Retina (tissue), 1 donor: Measurements from ENCODE around the gene ZNF132.
"Not testable (repeated sequence)": the region's sequence is repeated elsewhere in the genome, so short reads cannot be mapped to it uniquely, and the experiment has no call there.

Experiments
- DNase-seq: peaks from one replicate; pipeline ENCODE4 v3.0.0-alpha.2; 2016

The ZNF132 gene

DNA sequence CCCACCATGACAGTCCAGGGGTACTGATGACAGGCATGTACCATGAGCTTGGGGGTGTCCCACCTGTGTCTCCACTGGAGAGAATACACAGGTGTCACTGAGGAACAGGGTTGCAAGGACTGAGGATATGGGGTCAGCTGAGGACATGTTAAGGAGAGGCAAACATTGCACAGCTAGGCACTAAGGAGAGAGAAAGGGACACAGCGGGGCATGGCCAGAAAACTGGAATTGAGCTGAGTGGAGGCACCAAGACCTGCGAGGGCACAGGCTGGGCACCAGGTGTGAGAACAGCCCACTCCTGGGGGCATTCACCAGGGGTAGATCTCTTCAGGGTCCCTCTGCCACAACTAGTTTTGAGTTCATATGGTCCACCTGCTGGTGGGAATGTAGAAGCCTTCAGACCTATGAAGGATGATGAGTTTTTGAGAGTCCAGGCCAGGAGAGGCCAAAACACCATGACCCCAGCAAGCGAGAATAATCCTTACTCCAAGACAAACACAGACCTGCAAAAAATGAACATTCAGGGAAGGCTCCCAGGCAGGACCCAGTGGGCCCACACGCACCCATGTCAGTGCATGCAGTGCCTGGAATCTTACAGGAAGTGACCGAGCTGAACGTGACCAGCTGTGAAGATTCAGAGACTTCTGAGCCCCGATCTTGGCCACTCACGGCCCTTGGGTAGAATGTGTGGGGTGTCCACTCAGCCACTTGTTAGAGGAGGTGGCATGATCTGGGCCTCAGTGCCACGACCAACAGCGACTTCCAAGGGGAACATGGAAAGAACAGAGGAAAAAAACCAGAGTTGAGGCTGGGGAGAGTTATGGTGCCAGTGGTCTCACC is 32.9 kb downstream of the ZNF132 start:
- DNase-seq = no peak

DNA sequence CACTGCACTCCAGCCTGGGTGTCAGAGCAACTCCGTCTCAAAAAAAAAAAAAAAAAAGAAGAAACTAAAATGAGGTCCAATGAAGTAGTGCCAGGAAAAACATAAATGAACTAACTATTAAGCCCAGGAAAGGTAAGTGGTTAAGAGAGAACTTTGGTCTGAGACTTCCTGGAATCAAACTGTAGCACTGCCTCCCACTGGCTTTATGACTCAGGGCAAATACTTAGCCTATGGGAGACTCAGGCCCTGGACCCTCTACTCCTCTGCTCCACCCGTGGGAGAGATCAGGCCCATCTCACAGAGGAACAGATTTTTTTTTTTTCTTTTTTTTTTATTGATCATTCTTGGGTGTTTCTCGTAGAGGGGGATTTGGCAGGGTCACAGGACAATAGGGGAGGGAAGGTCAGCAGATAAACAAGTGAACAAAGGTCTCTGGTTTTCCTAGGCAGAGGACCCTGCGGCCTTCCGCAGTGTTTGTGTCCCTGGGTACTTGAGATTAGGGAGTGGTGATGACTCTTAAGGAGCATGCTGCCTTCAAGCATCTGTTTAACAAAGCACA is 36.0 kb downstream of the ZNF132 start:
- DNase-seq = not testable (repeated sequence)

DNA sequence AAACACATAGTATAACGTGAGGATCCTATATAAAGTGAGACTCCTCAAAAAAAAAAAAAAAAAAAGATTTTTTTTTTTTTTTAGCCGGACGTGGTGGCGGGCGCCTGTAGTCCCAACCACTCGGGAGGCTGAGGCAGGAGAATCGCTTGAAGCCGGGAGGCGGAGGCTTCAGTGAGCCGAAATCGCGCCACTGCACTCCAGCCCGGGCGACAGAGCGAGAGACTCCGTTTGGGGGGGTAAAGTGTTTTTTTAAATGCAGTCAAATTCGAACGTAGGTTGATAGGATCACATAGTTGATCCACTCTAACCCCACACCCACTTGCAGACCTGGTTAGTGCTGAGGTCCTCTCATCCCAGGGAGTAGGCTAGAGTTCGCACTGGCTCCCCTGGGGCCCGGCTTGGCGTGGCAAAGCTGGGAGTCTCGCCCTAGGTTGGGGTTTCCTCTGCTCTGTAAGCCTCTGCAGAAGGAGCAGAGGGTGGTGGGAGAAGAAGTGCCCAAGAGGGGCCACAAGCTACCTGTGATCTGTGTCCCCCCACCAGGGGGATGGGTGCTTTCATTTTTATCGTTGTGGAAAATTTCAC is 38.0 kb downstream of the ZNF132 start:
- no peak for DNase-seq

DNA sequence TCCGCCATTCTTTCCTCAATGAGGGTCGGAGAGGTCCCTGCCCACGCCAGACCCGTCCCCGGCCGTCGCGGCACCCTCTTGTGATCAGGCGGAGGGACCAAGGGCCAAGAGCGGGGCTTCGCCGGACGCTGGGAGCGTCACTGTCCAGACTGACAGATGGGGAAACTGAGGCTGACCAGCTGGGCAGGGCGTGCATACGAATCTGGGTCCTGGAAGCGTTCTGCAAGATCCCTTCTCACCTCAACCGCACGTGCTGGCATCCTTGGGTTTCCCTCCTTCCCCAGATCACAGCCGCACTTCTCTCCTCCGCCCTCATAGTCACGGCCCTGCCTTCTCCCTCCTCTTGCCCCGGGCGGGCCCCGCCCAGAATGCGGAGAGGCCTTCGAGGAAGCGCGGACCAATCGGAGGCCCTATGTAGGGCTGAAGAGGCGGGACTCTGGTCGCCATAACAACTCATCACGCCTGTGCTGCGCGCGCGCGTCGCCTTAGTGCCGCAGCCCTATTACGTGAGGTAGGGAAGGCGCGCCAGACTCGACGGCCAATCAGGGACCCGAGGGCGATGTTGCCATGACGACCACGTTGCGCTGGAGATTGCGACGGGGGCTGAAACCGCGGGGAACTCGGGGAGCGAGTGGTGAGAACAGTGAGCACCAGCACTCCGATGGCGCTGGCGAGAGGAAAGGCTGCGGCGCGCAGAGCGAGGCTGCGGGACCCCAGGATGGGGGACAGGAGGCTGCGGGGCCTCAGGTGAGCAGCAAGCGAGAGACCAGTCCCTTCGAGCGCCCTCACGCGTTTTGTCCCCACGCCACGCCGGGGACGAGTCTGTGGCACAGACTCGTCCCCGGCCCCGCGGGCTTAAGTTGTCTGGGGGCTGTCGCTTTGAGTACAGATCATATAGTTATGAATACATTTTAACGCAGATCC is 38.8 kb downstream of the ZNF132 start:
- peak; percentile 98 for DNase-seq

DNA sequence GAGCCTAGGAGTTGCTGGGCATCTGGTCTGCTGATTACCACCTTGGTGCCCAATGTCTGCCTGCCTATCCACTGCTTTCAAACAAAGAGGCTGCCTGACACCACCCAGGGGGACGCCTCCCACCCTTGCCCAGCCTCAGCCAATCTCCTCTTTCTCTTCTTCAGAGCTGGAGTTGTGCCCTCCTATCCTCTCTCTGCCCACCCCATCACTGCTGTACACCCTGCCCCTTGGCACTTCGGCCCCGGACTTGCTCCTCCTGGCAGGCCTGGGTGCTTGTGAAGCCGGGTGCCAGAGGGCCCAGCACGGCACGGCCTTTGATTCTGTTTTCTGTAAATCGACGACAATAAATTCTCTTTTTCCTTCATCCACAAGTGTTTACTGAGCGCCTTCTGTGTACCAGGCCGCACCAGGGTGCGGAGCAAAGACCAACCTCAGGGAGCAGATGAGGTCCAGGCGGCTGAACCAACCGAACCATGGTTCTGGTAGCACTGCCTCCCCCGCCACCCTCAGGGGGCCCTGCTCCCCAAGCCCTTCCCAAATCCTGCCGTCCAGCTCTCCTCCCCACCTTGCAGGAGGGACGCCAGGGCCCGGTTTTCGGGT is 39.5 kb downstream of the ZNF132 start:
- no peak for DNase-seq

DNA sequence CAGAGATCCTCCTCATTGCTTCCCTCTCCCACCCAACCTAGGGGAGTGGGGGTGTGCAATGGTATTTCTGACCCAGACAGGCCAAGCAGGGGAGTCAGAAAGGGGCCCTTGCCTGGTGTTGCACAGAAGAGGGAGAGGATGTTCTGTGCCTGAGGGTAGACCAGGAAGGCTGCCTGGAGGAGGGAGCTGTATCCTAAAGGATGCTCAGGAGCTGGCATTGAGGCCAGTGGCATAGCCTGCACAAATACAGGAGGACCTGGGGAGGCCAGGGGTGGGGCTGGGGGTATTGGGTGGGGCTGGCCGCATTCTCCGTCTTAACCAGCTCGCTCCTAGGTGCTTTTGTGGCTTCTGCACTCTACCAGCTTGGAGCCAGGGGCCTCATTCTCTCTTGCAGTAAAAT is 40.0 kb downstream of the ZNF132 start:
- DNase-seq = no peak

DNA sequence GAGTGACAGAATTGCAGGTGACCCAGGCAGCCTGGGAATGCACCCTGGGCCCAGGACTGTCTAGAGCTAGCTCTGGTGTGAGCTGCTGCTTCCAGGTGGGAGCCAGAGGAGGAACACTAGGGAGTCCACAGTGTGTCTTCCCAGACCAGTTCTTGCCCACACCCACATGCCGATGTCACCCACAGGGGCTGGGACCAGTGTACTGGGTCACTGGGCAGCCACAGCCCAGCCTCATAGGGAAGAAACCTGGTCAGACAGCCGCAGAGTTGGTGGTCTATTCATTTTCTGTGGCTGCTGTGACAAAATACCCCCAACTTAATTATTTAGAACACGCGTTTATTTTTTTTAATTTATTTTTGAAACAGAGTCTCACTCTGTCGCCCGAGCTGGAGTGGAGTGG is 41.4 kb downstream of the ZNF132 start:
- DNase-seq = no peak

DNA sequence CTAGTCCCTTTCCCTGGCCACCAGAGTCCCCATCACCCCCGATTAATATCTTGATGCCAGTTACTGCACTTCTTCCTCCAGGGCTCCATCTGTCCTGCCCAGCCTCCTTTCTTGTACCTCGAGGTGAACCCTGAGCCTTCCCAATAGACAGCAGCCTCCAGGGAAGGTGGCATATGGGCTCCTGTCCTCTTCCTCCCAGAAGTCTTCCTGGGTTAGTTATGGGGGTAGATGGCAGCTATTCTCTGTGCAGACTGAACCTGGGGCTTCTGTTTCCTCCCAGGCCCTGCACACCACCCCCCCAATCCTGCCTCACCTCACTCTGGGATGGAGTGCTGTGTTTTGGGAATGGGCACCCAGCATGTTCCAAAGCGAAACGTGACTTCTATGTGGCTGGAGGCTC is 41.9 kb downstream of the ZNF132 start:
- DNase-seq = no peak

DNA sequence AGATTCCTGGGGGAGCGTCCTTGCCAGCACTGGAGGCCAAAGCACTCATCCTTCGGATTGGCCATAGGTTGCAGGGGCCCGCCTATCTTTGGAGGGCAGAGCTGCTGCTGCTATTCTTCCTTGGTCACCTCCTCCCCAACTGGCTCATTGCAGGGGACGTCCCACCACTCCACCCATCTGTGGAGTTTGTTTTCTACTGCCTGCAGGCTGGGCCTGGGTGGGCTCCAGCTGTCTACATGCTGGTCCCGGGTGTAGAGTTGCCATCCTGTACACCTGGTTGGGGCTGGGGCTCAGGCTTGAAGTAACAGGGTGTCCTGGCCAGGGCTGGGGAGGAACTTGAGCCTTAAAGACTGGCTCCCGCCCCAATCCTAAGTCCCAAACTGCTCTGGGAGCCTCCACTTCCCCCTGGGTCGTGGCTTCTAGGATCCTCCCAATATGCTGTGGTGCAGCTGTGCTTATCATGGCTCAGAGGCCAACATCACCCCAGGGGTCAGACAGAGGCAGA is 42.4 kb downstream of the ZNF132 start:
- DNase-seq = no peak

DNA sequence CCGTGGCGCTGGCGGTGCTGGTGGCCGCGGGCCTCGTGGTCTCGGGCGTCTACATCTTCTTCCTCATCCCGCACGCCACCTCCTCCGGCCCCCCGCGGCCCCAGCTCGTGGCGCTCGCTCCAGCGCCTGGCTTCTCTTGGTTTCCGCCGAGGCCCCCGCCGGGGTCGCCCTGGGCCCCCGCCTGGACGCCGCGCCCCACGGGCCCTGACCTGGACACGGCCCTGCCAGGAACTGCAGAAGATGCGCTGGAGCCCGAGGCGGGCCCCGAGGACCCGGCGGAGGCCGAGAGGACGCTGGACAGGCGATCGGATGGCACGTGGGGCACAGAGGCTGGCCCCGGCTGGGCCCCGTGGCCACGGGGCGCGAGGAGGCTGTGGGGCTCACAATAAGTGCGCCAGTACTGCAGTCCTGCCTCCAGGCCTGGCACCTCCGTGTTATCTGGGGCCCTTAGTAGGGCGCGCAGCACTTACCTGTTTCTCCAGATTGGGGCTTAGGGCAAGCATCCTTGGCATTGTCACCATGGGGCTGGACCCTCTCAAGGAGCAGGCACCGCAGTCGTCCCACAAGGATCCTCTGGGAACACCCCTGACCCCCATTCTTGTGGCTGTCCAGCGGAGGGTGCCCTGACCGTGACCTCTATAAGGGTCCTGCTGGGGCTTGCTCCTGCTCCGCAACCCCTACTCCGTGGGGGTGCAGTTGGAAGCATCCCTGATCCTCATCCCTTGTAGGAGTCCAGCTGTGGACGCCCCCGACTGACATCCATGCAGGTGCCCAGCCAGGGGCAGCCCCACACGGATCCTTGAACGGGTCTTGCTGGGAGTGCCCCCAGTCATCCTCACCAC is 43.0 kb downstream of the ZNF132 start:
- peak; percentile 52 for DNase-seq

DNA sequence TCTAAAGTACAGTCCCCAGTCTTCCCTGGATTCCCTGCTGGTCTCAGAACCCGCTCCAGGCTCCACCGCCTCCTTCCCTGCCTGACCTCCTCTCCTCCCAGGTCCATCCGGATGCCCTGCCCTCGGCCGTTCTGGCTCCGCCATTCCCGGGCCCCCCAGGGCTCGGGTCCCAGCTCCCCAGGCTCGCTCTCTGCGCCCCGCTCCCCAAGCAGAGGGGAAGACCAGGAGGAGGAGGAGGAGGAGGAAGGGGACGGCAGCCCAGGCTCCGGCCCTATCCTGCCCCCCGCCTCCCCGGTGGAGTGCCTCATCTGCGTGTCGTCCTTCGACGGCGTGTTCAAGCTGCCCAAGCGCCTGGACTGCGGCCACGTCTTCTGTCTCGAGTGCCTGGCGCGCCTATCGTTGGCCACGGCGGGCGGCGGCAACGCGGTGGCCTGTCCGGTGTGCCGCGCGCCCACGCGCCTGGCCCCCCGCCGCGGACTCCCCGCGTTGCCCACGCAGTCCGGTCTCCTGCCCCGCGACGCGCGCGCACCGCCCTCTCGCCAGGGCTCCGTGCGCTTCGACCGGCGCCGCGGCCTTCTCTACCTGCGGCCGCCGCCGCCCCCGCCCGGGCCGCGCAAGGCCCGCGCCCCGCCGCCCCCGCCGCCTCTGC is 43.9 kb downstream of the ZNF132 start:
- peak; percentile 38 for DNase-seq

DNA sequence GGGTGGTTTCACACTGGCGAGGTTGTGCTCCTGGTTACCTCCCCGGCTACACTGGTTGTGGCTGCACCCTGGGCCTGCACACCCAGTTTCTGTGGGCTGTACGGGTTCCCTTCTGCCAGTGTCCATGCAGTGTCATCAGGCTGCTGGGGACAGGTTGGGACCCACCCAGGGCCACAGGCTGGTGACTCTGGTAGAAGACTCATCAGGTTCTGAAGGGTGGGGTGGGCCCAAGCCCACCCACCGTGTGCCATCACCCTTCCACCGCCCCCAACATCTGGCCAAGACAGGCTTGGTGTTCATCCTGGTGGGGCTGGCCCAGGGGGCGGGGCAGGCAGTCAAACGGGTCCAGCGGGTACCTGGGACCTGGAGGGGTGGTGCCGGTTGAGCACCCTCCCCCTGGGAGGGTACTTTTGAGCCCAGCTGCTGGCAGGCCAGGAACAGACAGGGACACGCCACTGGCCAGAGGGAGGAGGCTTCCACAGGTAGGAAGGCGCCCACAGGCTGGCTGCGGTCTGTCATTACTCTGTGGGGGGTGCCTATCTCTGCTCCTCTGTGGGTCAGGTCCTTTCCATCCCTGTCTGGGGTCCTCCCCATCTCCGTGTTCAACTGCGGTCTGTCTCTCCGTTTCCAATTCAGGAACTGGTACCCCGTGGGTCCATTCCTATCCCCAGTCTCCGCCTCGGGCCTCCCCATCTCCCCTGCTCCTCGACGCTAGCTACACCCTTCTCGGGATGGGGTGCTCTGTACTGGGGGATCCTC is 44.6 kb downstream of the ZNF132 start, which contains the start of gene RNF225:
Gene RNF225, plus strand, starts transcription at position 437 of the 759 bp plus-strand sequence. CDS start 434 bp downstream, outside the sequence.
- no peak for DNase-seq

DNA sequence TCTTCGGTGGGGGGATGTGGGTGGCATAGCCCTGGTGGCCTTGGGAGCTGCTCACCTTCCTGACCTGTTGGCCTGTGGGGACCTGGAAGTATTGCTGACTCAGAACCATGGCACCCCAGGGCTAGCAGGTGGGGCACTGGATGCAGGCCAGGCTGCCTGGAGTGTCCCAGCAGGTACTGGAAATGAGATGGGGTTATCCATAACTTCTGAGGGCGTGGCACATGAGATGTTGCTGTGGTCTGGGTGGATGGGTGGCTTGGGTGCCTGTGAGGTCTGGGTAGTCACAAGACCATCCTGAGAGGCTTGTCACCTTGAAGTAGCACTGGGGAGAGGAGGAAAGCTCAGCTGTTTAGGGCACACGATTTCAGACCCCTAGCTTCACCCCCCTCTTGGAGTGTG is 45.1 kb downstream of the ZNF132 start:
- no peak for DNase-seq

DNA sequence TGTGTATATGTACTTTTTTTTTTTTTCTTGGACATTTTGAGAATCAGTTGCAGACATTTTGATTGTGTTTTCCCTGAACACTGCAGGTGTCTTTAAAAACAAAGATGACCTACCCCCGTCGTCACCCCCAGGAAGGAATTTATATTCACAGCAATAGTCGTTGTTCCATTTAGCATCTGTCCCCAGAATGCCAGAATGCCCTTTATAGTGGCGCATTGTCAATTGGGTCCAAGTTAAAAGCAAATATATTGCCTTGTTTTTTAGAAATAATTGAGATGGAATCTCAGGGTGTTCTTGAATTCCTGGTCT is 46.3 kb downstream of the ZNF132 start:
- DNase-seq = no peak

DNA sequence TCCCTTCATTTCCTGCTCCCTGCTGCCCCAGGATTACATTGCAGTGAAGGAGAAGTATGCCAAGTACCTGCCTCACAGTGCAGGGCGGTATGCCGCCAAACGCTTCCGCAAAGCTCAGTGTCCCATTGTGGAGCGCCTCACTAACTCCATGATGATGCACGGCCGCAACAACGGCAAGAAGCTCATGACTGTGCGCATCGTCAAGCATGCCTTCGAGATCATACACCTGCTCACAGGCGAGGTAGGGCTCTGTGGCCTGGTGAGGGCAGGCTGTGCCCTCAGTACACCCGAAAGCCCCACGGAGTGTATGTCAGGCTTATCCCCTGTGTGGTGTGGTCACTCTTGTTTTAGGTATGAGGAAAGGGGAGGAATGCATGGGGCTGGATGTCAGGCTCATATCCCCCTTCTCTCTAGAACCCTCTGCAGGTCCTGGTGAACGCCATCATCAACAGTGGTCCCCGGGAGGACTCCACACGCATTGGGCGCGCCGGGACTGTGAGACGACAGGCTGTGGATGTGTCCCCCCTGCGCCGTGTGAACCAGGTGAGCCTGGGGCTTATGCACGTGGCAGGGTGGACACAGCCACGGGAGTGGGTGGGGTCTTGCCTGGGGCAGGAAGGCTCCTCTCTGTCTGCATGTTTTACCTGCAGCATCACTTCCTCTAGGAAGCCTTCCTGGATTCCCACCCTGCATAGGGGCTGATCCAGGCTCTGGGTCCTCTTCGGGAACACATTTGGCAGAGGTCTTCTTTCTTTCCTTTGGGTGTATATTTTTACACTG is 46.8 kb downstream of the ZNF132 start:
- DNase-seq = no peak

DNA sequence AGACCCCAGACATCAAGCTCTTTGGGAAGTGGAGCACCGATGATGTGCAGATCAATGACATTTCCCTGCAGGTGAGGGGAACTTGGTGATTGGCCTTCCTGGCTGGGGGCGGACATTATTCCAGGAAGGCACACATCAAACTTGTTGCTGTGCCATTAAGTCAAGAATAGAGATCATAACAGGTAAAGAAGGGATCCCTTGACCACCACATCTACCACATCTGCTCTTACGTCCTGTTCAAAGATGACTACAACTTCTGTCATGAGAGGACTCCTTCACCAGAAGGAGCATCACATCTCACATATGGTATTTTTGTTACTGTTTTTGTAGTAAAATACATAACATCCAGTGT is 51.8 kb downstream of the ZNF132 start:
- no peak for DNase-seq

DNA sequence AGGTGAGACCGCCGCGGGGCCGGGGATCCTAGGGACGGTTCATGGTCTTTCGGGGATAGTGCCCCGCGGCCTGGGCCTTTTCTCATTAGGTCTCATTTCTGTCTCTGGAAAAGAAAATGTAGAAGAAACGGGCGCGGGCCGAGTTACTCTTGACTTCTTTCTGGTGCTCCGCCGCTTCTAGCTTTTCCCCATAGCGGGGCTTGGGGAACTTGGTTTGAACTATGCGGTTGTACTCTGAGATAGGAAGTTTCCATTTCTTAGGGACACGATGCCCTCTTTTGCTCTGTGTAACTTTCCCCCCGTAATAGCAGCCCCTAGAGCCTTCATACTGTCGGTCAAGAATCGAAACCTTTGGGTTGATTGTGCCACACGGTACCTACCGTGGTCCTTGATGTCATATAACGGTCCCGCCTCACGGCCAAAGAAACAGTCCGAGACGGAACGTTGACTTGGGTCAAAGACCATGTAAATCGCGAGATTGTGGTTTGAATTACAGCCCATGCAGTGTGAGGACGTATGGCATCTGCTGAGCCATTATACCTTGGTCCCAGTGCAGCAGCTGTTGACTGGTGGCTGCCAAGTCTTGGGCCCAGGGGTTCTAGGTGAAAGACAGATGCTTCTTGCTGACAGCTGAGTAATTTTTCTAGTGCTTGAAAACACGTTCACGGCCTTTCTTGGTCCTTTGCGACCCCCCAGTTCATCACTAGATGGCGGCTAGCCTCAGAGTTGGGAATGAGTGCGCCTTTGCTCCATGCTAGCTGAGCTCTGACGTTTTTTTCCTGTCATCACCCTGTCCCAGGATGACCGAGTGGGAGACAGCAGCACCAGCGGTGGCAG is 52.4 kb downstream of the ZNF132 start:
- DNase-seq = no peak

DNA sequence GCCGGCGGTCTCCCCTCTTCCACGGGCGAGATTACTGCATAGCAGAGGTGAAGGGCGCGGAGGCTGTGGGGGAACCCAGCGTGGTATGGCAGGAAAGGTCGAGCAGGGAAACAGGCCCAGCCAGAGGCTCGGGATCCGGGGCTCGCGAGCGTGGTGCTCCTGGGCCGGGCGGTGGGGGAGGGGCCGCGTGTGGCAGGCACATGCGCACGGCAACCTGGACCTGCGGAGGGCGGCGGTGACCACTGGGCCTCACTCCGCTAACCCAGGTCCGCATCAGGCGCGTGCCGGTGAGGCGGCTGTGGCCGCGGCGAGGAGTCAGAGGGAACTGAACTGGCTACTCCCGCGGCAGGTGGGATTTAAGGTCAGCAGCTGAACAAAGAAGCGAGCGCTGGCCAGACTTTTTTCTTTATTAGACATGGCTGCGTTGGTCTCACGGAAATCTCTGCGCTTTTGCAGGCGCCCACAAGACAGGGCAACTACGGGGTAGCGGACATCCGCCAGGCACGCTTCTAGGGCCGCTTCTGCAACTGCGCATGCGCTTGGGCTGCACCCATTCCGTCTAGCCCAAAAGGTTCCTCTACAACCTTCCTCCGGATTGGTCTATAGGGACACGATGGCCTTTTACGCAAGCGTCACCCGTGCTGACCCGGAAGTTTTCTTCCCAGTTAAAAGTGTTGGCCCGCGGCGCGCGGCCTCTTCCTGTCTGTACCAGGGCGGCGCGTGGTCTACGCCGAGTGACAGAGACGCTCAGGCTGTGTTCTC is 53.2 kb downstream of the ZNF132 start, which contains the start of gene RPS5:
Gene RPS5, plus strand, starts transcription at position 694 of the 762 bp plus-strand sequence. CDS start 869 bp downstream, outside the sequence.
- peak; percentile 97 for DNase-seq
